22Rv1 (cell line): ENCODE measurements around the gene CDIP1.

Source experiments
- ZFX ChIP-seq: fragments of 450-650 bp; IDR thresholded peaks from 2 replicates; pipeline ENCODE4 v1.6.1; 2017; ENCODE audit warnings: antibody characterized with exemption, borderline replicate concordance
- TF ChIP-seq, protein P1 (sequence below): fragments of 450-650 bp; IDR thresholded peaks from 2 replicates; pipeline ENCODE4 v1.5.1; 2017; ENCODE audit warnings: mild to moderate bottlenecking

DNA sequence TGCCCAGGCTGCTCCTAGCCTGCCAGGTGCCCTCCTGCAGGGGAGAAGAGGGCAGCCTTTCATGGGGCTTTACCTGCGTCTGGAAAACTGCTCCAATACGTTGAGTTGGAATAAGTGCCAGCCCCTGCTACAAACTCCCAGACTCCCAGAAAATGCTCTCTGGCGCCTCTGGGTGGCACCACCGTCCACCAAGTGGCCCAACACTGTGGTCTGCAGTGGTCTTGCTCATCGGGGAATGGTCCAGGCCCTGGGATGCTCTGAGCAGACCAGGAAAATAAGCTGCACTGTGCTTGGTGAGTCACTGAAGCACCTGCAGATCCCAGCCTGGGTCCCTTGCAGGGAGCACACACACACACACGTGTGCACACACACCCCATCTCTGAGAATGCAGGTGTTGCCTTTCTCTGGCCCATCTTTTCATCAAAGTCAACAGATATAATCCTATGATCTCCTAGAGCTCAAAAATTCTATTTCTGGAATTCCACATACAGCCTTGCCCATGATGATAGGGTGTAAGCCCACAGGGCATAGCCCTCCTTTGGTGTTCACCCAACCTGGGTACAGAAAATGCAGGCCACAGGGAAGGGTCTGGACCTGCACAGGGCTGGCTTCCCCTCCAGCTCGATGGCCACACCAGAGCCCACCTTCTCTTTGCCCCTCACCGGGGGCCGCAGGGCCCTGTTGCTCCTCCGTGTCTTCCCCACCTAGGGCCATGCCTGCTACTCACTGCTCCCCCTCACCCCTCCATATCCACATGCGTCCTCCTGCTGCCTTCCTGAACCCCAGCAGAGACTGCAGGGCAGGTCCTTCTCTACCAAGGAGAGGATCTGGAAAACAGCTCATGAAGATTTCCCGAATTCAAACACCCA, 20.5 kb downstream of the CDIP1 start:
- TF ChIP-seq, protein P1, sequence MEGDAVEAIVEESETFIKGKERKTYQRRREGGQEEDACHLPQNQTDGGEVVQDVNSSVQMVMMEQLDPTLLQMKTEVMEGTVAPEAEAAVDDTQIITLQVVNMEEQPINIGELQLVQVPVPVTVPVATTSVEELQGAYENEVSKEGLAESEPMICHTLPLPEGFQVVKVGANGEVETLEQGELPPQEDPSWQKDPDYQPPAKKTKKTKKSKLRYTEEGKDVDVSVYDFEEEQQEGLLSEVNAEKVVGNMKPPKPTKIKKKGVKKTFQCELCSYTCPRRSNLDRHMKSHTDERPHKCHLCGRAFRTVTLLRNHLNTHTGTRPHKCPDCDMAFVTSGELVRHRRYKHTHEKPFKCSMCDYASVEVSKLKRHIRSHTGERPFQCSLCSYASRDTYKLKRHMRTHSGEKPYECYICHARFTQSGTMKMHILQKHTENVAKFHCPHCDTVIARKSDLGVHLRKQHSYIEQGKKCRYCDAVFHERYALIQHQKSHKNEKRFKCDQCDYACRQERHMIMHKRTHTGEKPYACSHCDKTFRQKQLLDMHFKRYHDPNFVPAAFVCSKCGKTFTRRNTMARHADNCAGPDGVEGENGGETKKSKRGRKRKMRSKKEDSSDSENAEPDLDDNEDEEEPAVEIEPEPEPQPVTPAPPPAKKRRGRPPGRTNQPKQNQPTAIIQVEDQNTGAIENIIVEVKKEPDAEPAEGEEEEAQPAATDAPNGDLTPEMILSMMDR: peak; percentile 67
- TF ChIP-seq ZFX: no peak
